Lower leg skin (tissue), 3 donors: ENCODE data around the gene PNN.

Source experiments
- CTCF ChIP-seq, 3 donors: fragments of 450-650 bp; IDR thresholded peaks; one replicate each; pipeline ENCODE4 v1.5.1; 2016; ENCODE audit warnings: antibody characterized with exemption in 3 of 3, mild to moderate bottlenecking in 3 of 3, moderate library complexity in 2 of 3
- POLR2A ChIP-seq, 2 donors: fragments of 450-650 bp; IDR thresholded peaks; one replicate each; pipeline ENCODE4 v1.6.1; 2016 to 2017; ENCODE audit warnings: antibody characterized with exemption in 2 of 2, mild to moderate bottlenecking in 1 of 2, moderate library complexity in 1 of 2

GRCh38 chr14:39168591-39168990, 6.5 kb upstream of the PNN start:
- TF ChIP-seq CTCF (IDR thresholded peaks at IDR 0.05) (no peak), POLR2A (IDR thresholded peaks at IDR 0.05) (no peak)
